NCI-H226 (cell line): ENCODE measurements around the gene CHM.
"Not testable (repeated sequence)": the region's sequence is repeated elsewhere in the genome, so short reads cannot be mapped to it uniquely, and the experiment has no call there.

Experiments used
- DNase-seq: peaks from one replicate; pipeline ENCODE4 v3.0.0-alpha.2; 2015

Gene CHM, protein sequence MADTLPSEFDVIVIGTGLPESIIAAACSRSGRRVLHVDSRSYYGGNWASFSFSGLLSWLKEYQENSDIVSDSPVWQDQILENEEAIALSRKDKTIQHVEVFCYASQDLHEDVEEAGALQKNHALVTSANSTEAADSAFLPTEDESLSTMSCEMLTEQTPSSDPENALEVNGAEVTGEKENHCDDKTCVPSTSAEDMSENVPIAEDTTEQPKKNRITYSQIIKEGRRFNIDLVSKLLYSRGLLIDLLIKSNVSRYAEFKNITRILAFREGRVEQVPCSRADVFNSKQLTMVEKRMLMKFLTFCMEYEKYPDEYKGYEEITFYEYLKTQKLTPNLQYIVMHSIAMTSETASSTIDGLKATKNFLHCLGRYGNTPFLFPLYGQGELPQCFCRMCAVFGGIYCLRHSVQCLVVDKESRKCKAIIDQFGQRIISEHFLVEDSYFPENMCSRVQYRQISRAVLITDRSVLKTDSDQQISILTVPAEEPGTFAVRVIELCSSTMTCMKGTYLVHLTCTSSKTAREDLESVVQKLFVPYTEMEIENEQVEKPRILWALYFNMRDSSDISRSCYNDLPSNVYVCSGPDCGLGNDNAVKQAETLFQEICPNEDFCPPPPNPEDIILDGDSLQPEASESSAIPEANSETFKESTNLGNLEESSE

DNA sequence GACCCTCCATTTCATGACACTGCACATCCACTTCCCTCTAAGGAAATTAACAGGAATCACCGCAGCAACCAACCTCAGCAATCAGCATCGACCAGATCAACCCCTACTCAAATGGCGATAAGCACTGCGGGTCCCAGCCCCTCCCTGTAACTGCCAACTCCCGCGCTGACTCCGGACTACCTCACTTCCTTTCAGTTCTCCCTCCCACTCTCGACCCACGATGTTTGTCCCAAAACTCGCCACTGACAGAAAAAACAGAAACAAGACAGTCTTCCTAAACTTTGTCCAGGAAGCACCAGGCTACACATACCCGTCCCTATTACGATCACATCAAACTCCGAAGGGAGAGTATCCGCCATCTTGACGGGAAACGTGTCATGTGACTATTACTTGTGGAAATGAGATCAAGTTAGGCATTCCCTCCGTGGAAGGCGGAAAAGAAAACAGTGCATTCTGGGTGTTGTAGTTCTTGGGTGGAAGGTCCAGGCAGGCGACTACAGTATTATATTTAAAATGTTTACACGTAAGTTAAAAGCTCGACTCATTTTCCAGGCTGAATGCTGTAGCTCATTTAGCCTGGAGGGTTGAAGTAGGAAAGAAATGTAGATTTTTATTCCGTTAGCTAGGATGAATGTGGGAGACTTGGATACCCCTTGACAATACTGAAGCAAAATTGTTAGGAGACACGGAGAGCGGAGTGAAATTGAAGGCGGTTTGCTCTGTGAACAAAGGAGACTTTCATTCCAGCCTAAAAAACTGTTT lies at the start of gene CHM:
TSS of gene CHM (minus strand) at position 385 of the 762 bp plus-strand sequence. CDS start at position 359, 26 bp downstream.
- peak; percentile 63 for DNase-seq

DNA sequence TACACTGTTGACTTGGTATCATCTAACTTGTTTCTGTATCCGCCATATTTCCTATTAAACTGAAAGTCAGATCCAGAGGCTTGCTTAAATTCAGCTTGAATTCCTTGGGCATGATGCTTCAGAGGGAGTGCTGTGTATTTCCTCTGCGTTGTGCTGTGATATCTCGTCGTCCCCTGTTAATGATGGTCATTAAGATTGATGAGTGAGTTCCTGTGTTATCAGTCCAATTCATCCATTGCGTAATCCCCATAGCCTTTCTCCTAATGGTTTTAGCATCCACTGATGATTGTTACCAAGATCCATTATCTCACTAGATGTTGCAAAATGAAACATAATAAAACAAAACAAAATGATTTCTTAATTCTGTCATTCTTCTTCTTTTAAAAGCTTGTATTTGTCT lies 31.3 kb upstream of the CHM start:
- DNase-seq = peak; percentile 74

DNA sequence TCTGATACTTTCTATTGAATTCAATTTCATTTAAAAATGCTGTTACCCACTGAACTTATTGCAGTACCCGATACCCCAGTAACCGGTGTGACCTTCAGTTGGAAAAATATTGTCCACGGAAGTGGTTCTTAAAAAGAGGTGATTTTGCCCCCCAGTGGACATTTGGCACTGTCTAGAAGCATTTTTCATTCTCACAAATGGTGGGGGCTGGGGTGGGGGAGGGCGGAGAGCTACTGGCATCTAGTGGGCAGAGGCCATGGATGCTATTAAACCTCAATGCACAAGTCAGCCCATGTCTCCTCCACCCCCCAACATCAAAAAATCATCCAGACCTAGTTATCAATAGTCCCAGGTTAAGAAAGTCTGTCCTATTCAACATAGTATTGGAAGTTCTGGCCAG lies 19.6 kb upstream of the CHM start:
- DNase-seq = no peak

DNA sequence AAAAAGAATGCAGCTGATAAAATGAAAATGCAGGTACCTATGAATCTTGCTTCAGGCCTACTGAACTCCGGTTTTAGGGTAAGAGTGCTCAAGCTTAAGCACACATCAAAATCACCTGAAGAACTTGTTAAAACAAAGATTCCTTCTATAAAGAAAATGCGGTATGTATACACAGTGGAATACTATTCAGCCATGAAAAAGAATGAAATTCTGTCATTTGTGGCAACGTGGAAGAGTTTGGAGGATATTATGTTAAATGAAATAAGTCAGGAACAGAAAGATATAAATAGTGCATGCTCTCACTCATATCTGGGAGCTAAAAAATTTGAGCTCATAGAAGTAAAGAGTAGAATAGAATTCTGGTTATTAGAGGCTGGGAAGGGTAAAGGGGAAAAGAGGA lies 14.0 kb upstream of the CHM start:
- DNase-seq = no peak

DNA sequence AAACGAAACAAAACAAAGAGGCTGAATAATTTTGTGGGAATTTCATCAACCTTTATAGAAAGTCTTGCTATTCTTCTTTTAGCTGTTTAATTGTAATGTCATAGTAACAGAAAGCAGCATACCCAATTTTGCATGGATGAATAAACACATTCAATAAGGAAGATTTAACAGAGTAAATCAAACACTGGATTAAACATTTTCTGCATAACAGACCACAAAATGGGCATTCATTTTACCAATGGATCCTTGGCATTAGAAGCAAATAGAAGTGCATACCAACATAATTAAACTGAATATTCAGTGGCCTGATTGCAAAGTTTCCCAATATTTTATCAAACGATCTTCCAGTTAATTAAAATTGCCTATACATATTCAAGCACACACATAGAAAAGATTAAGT lies 4.4 kb upstream of the CHM start:
- DNase-seq = no peak

DNA sequence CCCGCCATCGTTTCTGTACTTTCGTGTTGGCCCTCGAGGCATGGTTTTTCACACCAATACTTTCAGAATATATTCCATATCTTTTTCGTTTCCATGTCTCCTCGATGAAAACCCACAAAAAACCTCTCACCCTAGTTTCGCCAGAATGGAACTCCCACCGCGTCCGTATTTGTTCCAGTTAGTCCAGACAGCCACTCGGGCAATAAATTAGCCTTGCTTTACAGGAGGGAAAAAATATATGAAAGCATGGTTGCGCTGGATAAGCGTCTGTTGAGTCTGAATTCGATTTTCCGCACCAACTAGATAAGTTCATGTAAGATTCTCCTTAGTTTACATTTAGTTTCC lies 550 bp upstream of the CHM start:
- no peak for DNase-seq

DNA sequence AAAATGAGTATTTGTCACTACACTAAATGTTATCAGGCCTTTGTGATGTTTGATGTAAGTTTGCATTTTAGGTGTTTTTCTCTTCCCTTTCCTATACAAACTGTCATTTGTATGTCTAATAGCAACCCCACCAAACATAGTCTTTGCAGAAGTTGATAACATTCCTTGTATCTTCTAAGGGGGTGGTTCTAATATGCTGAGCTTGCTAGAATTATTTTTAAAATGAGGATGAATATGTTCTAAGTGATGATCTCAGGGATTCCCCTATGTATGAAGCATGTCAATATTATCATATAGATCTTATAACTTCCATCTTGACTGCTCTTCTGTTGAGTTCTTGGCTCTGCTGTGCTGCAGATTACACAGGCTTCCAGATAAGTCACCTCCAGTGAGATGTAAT lies 3.1 kb downstream of the CHM start:
- no peak for DNase-seq

DNA sequence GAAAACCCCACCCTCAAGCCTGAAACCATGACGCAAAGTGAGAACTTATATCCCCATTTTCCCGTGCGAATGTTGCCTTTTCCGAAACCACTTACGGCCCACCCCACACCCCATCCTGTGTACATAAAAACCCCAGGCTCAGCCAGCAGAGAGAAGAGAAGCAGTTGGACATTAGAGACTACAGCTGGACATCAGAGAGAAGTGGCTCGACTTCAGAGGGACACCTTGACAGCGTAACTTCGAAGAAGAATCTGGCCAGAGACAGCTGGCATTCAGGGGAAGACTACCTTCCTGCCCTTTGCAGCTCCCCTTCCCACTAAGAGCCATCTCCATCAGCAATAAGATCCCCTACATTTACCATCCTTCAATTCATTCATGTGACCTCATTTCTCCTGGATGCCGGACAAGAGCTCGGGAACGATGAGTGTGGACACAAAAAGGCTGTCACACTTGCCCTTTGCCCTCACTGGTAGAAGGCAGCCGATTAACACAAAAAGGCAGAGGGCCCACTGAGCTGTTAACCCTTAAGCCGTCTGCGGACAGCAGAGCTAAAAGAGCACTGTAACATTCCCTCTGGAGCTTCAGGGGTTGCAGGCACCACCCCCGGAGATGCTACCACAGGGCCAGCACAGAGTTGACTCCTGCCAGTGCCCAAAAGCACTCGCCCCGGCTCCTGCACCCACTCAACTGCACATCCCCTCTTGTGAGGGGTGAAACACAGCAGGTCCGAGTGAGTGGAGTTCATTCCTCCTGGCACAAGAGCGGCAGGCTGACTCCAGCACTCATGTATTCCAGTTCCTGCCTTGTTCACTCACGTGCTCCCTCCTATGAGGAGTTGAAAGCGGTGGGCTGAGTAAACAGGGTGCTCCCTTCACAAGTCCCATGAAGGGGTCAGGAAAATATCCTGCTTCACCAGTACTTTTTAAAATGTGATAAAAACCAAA lies 7.5 kb downstream of the CHM start:
- DNase-seq = no peak

DNA sequence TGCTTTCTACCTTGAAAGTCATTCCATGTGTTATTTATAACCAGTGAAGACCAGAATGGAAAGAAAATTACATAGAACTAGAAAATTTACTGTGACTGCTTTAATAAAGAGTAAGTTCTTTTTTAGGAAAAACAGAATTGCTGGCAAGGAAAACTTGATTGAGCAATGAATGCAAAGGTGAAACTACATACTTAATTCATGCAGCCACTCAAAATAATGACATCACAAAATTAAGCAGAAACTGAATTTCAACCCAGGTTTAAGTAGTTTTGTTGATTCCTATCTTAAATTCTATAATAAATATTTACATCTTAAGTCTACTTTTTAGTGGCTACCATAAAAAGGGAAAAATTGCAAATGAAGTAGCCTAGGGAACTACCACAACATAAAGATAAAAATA lies 14.0 kb downstream of the CHM start:
- DNase-seq = no peak

DNA sequence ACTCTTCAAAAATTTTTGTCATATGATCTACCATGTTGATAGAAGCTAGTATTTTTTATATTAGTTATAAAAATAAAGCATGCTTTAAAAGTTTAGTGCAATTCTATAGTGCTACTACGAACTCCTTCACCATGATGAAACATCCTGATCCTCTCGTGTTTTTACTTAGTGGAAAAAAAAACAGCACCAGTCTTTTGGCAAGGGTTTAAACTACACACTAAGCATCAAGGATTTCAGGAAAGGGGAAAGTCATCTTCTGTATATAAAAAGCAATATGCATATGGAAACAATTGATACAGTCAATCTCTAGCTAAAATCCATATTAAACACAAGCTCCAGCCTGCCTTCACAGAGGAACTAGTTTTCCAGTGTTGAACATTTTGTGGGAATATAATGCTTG lies 18.7 kb downstream of the CHM start:
- no peak for DNase-seq

DNA sequence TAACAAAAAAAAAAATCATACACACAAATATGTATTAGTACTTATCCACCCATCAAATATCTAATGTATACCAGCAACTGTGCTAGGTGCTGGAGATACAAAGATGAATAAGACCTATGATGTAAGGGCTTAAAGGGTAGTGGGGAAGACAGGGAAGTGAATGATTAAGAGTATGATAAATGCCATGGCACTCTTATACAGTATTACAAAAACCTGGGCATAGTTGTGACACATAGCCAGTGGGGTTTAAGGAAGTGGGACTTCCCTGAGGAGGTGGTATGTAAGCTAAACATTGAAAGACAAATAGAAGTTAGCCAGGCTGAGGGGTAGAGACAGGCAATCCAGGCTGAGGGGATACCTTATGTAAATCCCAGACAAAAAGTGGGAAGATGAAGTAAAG lies 23.5 kb downstream of the CHM start:
- no peak for DNase-seq

DNA sequence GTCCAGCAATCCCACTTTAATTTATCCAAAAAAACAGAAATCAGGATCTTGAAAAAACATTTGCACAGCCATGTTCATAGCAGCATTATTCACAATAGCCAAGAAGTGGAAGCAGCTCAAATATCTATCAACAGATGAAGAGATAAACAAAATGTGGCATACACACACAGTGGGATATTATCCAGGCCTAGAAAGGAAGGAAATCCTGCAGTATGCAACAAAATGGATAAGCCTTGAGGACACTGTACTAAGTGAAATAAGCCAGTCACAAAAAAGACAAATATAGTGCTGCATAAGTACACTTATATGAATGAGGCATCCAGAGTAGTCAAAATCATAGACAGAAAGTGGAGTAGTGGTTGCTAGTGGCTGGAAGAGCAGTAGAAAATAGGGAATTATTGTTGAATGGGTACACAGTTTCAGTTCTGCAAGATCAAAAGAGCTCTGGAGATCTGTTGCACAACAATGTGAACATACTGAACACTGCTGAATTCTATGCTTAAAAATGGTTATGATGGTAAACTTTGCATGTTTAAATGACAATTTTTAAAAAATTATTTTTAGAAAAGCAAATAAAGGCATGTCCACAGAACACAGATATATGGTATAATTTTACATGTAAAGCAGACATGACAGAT lies 25.6 kb downstream of the CHM start:
- DNase-seq = no peak

DNA sequence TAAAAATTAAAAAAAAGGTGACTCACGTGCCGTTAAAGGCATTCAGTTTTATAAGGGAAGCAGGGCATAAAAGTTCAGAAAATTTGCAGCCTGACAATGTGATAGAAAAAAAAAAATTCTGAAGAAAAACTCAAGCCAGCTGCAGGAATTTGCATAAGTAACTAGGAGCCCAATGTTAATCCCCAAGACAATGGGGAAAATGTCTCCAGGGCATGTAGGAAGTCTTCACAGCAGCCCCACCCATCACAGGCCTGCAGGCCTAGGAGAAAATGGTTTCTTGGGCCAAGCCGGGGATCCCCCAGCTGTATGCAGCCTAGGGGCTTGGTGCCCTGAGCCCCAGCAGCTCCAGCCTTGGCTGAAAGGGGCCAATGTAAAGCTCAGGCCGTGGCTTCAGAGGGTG lies 31.2 kb downstream of the CHM start:
- no peak for DNase-seq

DNA sequence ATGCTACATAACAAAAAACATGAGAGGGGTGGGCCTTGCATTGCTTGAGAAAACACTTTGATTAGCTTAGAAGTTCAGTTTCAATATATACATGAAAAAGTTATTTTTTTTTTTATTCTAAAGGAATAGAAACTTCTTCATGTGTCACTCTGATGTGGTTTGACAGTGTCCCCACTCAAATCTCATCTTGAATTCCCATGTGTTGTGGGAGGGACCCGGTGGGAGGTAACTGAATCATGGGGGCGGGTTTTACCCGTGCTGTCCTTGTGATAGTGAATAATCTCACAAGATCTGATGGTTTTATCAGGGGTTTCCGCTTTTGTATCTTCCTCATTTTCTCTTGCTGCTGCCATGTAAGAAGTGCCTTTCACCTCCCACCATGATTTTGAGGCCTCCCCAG lies 32.4 kb downstream of the CHM start:
- DNase-seq = not testable (repeated sequence)

DNA sequence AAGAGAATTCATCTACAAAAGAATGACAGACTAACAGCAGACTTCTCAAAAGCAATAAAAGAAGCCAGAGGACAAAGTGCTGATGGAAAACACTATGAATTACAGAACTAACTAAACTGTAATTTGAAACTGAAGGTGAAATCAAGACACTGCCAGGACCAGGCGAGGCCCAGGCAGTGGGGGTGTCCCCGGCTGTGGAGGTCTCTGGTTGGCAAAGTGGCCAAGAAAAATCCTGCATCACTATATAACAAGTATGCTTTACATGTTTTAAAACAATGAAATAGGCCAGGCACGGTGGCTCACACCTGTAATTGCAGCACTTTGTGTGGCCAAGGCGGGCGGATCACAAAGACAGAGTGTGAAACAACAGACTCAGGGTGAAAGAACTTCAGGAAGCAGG lies 32.9 kb downstream of the CHM start:
- no peak for DNase-seq

DNA sequence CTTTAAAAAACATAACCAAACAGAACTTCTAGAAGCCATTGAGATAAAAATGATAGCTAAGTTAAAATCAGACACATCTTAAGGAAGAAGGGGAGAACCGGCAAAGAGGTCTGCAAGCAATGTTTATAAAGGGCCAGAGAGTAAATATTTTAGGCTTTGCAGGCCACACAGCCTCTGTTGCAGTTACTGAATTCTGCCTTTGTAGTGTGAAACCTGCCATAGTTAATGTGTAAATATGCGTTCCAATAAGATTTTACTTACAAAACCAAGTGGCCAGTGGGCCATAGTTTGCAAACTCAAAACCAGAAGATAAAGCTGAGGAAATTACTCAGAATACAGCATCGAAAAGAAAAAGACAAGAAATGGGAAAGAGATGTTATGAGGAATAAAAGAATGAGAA lies 33.6 kb downstream of the CHM start:
- no peak for DNase-seq

DNA sequence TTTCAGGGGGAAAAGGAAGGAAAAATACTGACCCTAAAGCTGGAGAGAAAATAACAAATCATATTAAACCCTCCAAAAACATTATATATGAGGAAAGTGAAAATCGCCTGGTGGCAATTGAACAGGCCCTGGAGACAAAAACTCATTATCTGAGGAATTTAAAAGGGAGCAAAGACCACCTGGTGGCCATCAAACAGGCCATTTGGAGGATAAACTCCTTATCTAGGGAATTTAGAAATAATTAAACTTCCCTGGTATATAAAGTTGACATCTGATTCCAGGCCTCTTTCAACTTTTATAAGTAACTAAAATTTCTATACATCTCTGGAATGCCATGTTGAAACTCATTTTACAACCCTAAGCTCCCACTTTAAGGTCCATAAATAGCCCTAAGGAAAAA lies 35.2 kb downstream of the CHM start:
- DNase-seq = no peak

DNA sequence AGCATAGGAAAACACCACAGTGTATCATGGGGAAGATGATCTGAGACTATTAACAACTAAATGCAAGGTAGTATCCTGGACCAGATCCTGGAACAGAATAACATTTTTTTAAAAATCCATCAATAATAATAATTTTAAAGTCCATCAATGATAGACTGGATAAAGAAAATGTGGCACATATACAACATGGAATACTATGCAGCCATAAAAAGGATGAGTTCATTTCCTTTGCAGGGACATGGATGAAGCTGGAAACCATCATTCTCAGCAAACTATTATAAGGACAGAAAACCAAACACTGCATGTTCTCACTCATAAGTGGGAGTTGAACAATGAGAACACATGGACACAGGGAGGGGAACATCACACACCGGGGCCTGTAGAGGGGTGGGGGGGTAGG lies 37.6 kb downstream of the CHM start:
- DNase-seq = not testable (repeated sequence)

DNA sequence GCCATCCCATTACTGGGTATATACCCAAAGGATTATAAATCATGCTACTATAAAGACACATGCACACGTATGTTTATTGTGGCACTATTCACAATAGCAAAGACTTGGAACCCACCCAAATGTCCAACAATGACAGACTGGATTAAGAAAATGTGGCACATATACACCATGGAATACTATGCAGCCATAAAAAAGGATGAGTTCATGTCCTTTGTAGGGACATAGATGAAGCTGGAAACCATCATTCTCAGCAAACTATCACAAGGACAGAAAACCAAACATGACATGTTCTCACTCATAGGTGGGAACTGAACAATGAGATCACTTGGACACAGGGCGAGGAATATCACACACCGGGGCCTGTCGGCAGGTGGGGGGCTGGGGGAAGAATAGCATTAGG lies 39.5 kb downstream of the CHM start:
- DNase-seq = not testable (repeated sequence)

DNA sequence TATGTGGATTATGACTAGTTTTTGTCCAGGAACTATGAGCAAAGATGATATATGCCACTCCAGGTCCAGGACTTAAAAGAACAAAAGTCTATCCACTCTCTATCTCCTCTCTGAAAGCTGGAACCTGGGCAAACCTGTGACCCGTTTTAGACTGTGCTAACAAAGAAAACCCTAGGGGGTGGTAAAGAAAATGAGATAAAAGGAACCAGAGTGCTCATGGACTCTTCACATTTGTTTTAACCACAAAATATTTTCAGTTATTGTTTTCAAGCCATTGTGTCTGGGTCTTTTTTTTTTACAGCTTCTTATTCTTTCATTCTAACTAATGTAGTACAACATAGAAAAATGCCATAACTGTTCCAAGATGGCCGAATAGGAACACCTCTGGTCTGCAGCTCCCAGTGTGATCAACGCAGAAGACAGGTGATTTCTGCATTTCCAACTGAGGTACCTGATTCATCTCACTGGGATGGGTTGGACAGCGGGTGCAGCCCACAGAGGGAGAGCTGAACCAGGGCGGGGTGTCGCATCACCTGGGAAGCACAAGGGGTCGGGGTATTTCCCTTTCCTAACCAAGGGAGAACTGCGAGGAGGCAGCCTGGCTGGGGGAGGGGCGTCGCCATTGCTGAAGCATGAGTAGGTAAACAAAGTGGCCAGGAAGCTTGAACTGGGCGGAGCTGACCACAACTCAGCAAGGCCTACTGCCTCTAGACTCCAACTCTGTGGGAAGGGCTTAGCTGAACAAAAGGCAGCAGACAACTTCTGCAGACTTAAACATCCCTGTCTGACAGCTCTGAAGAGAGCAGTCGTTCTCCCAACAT lies 45.1 kb downstream of the CHM start:
- DNase-seq = peak; percentile 34

DNA sequence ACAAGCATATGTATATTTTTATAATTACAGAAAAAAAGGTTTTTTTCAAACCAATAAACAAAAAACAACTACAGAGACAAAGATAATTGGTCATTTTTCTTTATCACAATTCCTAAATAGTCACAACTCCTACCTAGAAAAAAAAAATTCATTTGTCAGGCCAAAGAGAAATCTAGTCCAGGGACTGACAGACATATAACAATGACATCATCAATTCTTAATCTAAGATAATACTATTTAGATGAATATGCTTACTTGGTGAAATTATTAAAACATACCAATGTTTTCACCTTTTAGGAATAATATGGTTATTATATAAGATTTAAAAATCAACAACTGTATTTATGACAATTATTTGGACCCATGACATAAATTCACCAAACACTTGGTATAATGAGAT lies 48.4 kb downstream of the CHM start:
- DNase-seq = no peak
